T-helper 1 cell treated with Interleukin-12 subunit alpha and Interleukin-12 subunit beta and Interleukin-4 antibody, amounts not matched to agents 30 ng/mL and 1 ng/mL, for 36 hours (primary cell): ENCODE data around the gene DEF6. TPM values are rescaled to one million over a fixed set of nuclear protein-coding genes. Genes with fewer than 3 reads are reported as not detected.

Experiments
- intact Hi-C: fragments of 100-400 bp; cut with micrococcal nuclease; formaldehyde crosslinking; loops from one replicate; pipeline ENCODE4 v1.15.1; 2024
- total RNA-seq: library from RNA; stranded (reverse); gene quantifications from 2 replicates; pipeline ENCODE4 v1.2.3, GENCODE V29; 2022

The DEF6 gene
- 220 and 225 TPM in 2 replicates for total RNA-seq

- intact Hi-C loops = loop anchor here (1.0 kb wide), 6 partner anchors 13 to 438 kb away; partner anchors contain the start of genes PPARD and RPL10A
Measured at GRCh38 chr6:35297601-35298481, at the start of gene DEF6. TSS of gene DEF6 (plus strand) at chr6:35297818. CDS start at chr6:35297857, 39 bp downstream.

- intact Hi-C loops = no loop called here
Measured at GRCh38 chr6:35248300-35248699, 49.3 kb upstream of the DEF6 start.

- intact Hi-C loops = no loop called here
Measured at GRCh38 chr6:35248965-35249364, 48.7 kb upstream of the DEF6 start.

- intact Hi-C loops = no loop called here
Measured at GRCh38 chr6:35251949-35252348, 45.7 kb upstream of the DEF6 start.

- intact Hi-C loops = no loop called here
Measured at GRCh38 chr6:35253249-35253648, 44.4 kb upstream of the DEF6 start.

- intact Hi-C loops = loop anchor here (2.0 kb wide), 3 partner anchors 36 to 562 kb away; partner anchors contain the start of gene ILRUN
Measured at GRCh38 chr6:35258336-35258735, 39.3 kb upstream of the DEF6 start.

- intact Hi-C loops = loop anchor here (1.0 to 2.0 kb wide), 9 partner anchors 36 to 768 kb away; partner anchors contain the start of genes FANCE, ILRUN, MAPK14 and RPL10A
Measured at GRCh38 chr6:35258858-35259193, 38.8 kb upstream of the DEF6 start.

GRCh38 chr6:35259194-35259947, 38.2 kb upstream of the DEF6 start, which contains the start of gene ZNF76:
TSS of gene ZNF76 (plus strand) at chr6:35259735. CDS start at chr6:35281152, 21,417 bp downstream.
- intact Hi-C loops = loop anchor here (1.0 to 2.0 kb wide), 9 partner anchors 35 to 768 kb away; partner anchors contain the start of genes FANCE, ILRUN, MAPK14 and RPL10A

GRCh38 chr6:35259948-35260590, 37.5 kb upstream of the DEF6 start:
- intact Hi-C loops = loop anchor here (1.0 to 2.0 kb wide), 9 partner anchors 35 to 767 kb away; partner anchors contain the start of genes FANCE, ILRUN, MAPK14 and RPL10A

- intact Hi-C loops = no loop called here
Measured at GRCh38 chr6:35260591-35261570, 36.7 kb upstream of the DEF6 start.

GRCh38 chr6:35262596-35262995, 35.0 kb upstream of the DEF6 start:
- intact Hi-C loops = no loop called here

- intact Hi-C loops = no loop called here
Measured at GRCh38 chr6:35264550-35265274, 32.9 kb upstream of the DEF6 start.

- intact Hi-C loops = no loop called here
Measured at GRCh38 chr6:35265523-35265922, 32.1 kb upstream of the DEF6 start.

GRCh38 chr6:35267446-35267845, 30.2 kb upstream of the DEF6 start:
- intact Hi-C loops = no loop called here

- intact Hi-C loops = no loop called here
Measured at GRCh38 chr6:35267897-35268296, 29.7 kb upstream of the DEF6 start.

- intact Hi-C loops = no loop called here
Measured at GRCh38 chr6:35272005-35272404, 25.6 kb upstream of the DEF6 start.

- intact Hi-C loops = no loop called here
Measured at GRCh38 chr6:35273822-35274559, 23.6 kb upstream of the DEF6 start.

GRCh38 chr6:35275744-35276260, 21.8 kb upstream of the DEF6 start:
- intact Hi-C loops = no loop called here

- intact Hi-C loops = no loop called here
Measured at GRCh38 chr6:35278708-35279107, 18.9 kb upstream of the DEF6 start.
